Measurements from ENCODE around the gene DBH. TPM values are rescaled to one million over a fixed set of nuclear protein-coding genes. Genes with fewer than 3 reads are reported as not detected.

DBH gene
- polyA plus RNA-seq, 1 donor (not counting 4 experiments of a cell fraction or from before 2014, with no cell fraction given) = not detected

DNA sequence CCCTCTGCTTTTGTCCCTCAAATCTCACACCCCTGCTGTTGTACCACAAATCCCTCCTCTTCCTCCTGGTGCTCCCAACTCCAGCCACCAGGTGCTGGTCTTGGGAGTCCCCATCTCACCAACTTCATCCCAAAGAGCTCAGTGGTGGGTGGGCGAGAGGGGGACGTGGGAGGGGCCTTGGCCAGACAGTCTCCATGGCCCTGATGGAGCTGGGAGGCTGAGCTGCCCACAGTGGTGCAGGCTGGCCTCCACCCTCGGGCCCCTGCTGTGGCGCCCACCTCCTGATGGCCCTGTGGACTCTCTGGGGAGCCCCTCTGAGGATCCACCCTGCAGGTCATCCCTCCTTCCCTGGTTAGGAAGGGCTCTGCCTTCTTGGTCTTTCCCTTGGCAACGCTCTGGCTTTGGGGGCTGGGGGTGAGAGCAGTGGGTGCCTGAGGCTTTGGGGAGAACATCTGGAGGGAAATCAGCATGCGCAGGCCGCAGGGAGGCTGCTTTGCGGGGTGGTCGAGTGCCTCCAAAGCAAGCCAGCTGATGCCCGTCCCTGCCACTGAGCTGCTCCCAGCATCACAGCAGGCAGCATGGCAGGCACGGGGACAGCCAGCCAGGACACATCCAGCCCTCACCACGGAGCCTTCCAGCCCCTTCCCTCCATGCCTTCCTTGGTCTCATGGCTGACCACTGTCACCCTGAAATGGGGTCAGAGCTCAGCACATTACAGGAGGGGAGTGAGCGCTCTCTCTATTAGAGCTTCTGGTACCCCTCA, 19.3 kb upstream of the DBH start:
- Histone ChIP-seq H3K9ac (ENCODE audit: control insufficient read depth, extremely low read depth, insufficient read depth, low read length) (no peak overlapping the region), H3K36me3 (ENCODE audit: control insufficient read depth in 2 of 2, extremely low read depth in 1 of 2, insufficient read depth in 2 of 2, low read length in 2 of 2) (no peaks in the 10 kb centered on the region), H3K4me1 (ENCODE audit: control insufficient read depth, extremely low read depth, insufficient read depth, low read length) (no peaks in the 10 kb centered on the region), H3K27me3 (ENCODE audit: control insufficient read depth, extremely low read depth, insufficient read depth, low read length) (peaks cover 54% of the 10 kb centered on the region), H2AFZ (ENCODE audit: control insufficient read depth, low read length) (no peak overlapping the region), H3K4me2 (ENCODE audit: control insufficient read depth, extremely low read depth, insufficient read depth, low read depth, low read length) (no peak overlapping the region), H4K20me1 (ENCODE audit: control insufficient read depth, extremely low read depth, insufficient read depth, low read length) (no peaks in the 10 kb centered on the region), H3K27ac (ENCODE audit: control insufficient read depth, insufficient read depth, low read length) (no peak overlapping the region), H3K9me1 (ENCODE audit: control insufficient read depth, extremely low read depth, insufficient read depth, low read length) (no peaks in the 10 kb centered on the region), H3K4me3 (ENCODE audit: control insufficient read depth in 2 of 3, extremely low read depth in 1 of 3, insufficient read depth in 2 of 3, low read depth in 1 of 3, low read length in 3 of 3) (no peak overlapping the region), H3K79me2 (ENCODE audit: control insufficient read depth, insufficient read depth, low read length) (no peaks in the 10 kb centered on the region), H3K9me3 (ENCODE audit: control insufficient read depth, low read depth, low read length) (no peaks in the 10 kb centered on the region)
- dilution Hi-C loops (cut with MboI; ENCODE audit: extremely low pct_ligation_motif_present, low sequenced_read_pairs) = no loop called here
- no peak for DNase-seq (ENCODE audit: low read depth, low spot score)
- TF ChIP-seq, protein P1, sequence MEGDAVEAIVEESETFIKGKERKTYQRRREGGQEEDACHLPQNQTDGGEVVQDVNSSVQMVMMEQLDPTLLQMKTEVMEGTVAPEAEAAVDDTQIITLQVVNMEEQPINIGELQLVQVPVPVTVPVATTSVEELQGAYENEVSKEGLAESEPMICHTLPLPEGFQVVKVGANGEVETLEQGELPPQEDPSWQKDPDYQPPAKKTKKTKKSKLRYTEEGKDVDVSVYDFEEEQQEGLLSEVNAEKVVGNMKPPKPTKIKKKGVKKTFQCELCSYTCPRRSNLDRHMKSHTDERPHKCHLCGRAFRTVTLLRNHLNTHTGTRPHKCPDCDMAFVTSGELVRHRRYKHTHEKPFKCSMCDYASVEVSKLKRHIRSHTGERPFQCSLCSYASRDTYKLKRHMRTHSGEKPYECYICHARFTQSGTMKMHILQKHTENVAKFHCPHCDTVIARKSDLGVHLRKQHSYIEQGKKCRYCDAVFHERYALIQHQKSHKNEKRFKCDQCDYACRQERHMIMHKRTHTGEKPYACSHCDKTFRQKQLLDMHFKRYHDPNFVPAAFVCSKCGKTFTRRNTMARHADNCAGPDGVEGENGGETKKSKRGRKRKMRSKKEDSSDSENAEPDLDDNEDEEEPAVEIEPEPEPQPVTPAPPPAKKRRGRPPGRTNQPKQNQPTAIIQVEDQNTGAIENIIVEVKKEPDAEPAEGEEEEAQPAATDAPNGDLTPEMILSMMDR (optimal IDR thresholded peaks at IDR 0.05 in 1 of 3, IDR thresholded peaks at IDR 0.05 in 1 of 3, conservative IDR thresholded peaks at IDR 0.05 in 1 of 3; ENCODE audit: extremely low read depth in 1 of 3, insufficient read depth in 2 of 3, low read length in 3 of 3) = no peak
- TF ChIP-seq EZH2 (IDR thresholded peaks at IDR 0.05; ENCODE audit: low read length) = no peak
- FAIRE-seq = no peak

DNA sequence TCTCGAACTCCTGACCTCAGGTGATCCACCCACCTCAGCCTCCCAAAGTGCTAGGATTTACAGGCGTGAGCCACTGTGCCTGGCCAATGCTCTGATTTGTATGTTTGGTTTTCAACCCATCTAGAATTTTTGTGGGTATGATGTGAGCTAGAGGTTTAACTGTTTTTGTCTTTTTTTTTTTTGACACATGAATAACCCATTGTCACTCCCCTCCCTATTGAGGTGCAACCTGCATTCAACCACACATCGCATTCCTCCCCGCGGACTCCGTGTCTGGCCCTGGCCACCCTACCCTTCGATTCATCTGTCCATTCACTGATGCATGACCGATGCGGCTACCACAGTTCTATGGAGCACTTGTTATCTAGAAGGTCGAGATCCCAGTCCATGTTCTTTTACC, 17.4 kb upstream of the DBH start:
- DNase-seq (ENCODE audit: low read depth, low spot score) (no peak), FAIRE-seq (no peak)
- Histone ChIP-seq H3K4me2 (ENCODE audit: control insufficient read depth, extremely low read depth, insufficient read depth, low read depth, low read length) (no peak overlapping the region), H2AFZ (ENCODE audit: control insufficient read depth, low read length) (no peak overlapping the region), H3K9me3 (ENCODE audit: control insufficient read depth, low read depth, low read length) (no peaks in the 10 kb centered on the region), H3K27ac (ENCODE audit: control insufficient read depth, insufficient read depth, low read length) (no peak overlapping the region), H3K4me1 (ENCODE audit: control insufficient read depth, extremely low read depth, insufficient read depth, low read length) (no peaks in the 10 kb centered on the region), H3K27me3 (ENCODE audit: control insufficient read depth, extremely low read depth, insufficient read depth, low read length) (peaks cover 36% of the 10 kb centered on the region), H3K36me3 (ENCODE audit: control insufficient read depth in 2 of 2, extremely low read depth in 1 of 2, insufficient read depth in 2 of 2, low read length in 2 of 2) (no peaks in the 10 kb centered on the region), H3K79me2 (ENCODE audit: control insufficient read depth, insufficient read depth, low read length) (no peaks in the 10 kb centered on the region), H3K9me1 (ENCODE audit: control insufficient read depth, extremely low read depth, insufficient read depth, low read length) (no peaks in the 10 kb centered on the region), H3K4me3 (ENCODE audit: control insufficient read depth in 2 of 3, extremely low read depth in 1 of 3, insufficient read depth in 2 of 3, low read depth in 1 of 3, low read length in 3 of 3) (no peak overlapping the region), H3K9ac (ENCODE audit: control insufficient read depth, extremely low read depth, insufficient read depth, low read length) (no peak overlapping the region), H4K20me1 (ENCODE audit: control insufficient read depth, extremely low read depth, insufficient read depth, low read length) (no peaks in the 10 kb centered on the region)
- dilution Hi-C loops (cut with MboI; ENCODE audit: extremely low pct_ligation_motif_present, low sequenced_read_pairs) = no loop called here
- TF ChIP-seq, protein P1 (optimal IDR thresholded peaks at IDR 0.05 in 1 of 3, IDR thresholded peaks at IDR 0.05 in 1 of 3, conservative IDR thresholded peaks at IDR 0.05 in 1 of 3; ENCODE audit: extremely low read depth in 1 of 3, insufficient read depth in 2 of 3, low read length in 3 of 3) = no peak
- TF ChIP-seq EZH2 (IDR thresholded peaks at IDR 0.05; ENCODE audit: low read length) = no peak

All from keratinocyte (primary cell).